Endodermal cell (in vitro differentiated cells): ENCODE results near the gene GSE1. TPM values are rescaled to one million over a fixed set of nuclear protein-coding genes. Genes with fewer than 3 reads are reported as not detected.

Source experiments
- DNase-seq: peaks from one replicate; pipeline ENCODE4 v3.0.0-alpha.2; 2017
- H3K27ac ChIP-seq: 2 replicates; pipeline ENCODE4 v1.5.1; 2013; ENCODE audit warnings: mild to moderate bottlenecking, low read depth, low read length, moderate library complexity
- H3K27me3 ChIP-seq: 2 replicates; pipeline ENCODE4 v1.6.1; 2013; ENCODE audit warnings: mild to moderate bottlenecking, low read length, moderate library complexity; ENCODE audit not compliant: insufficient read depth, control insufficient read depth, poor library complexity, severe bottlenecking
- H3K36me3 ChIP-seq: 2 replicates; pipeline ENCODE4 v1.7.0; 2013; ENCODE audit warnings: mild to moderate bottlenecking, low read length, moderate library complexity; ENCODE audit not compliant: control insufficient read depth, insufficient read depth
- H3K4me1 ChIP-seq: one replicate; pipeline ENCODE4 v1.7.0; 2013; ENCODE audit warnings: low read length; ENCODE audit not compliant: control insufficient read depth, insufficient read depth
- H3K4me3 ChIP-seq: 2 replicates; pipeline ENCODE4 v1.5.1; 2013; ENCODE audit warnings: mild to moderate bottlenecking, low read length, moderate library complexity
- H3K9ac ChIP-seq: 2 replicates; pipeline ENCODE4 v1.6.1; 2013; ENCODE audit warnings: mild to moderate bottlenecking, low read length, moderate library complexity; ENCODE audit not compliant: poor library complexity, severe bottlenecking; ENCODE audit errors: extremely low read depth
- H3K9me3 ChIP-seq: 2 replicates; pipeline ENCODE4 v1.6.1; 2013; ENCODE audit warnings: mild to moderate bottlenecking, low read length, moderate library complexity; ENCODE audit not compliant: control insufficient read depth
- H3K27ac Mint-ChIP-seq: 2 replicates; pipeline ENCODE4 v1.8.0; 2020; ENCODE audit warnings: mixed read lengths
- H3K27me3 Mint-ChIP-seq: 2 replicates; pipeline ENCODE4 v1.8.0; 2021; ENCODE audit warnings: mild to moderate bottlenecking, mixed read lengths; ENCODE audit not compliant: insufficient read depth
- H3K36me3 Mint-ChIP-seq: 2 replicates; pipeline ENCODE4 v1.8.0; 2020; ENCODE audit warnings: low read depth, mixed read lengths
- H3K4me1 Mint-ChIP-seq: 2 replicates; pipeline ENCODE4 v1.8.0; 2020; ENCODE audit warnings: mixed read lengths
- H3K4me3 Mint-ChIP-seq: 2 replicates; pipeline ENCODE4 v1.8.0; 2020; ENCODE audit warnings: mild to moderate bottlenecking, moderate library complexity, mixed read lengths
- H3K9me3 Mint-ChIP-seq: 2 replicates; pipeline ENCODE4 v1.8.0; 2020; ENCODE audit warnings: mild to moderate bottlenecking, mixed read lengths
- WGBS, 2 experiments: methylation state at CpG; one replicate each; pipeline versions ENCODE4 v1.1.5 to v1.1.7; 2013; ENCODE audit warnings: missing lambda C conversion rate in 2 of 2, mixed read lengths in 1 of 2; ENCODE audit not compliant: insufficient coverage in 1 of 2, insufficient read length in 1 of 2; 5-methylcytosine and 5-hydroxymethylcytosine counted together
- total RNA-seq, 2 donors: library from RNA; stranded (reverse); fragmentation: NEBNext Ultra II Directional in 1 of 2; extraction: Animal tissue kit (Norgen Biotek cat#: 25700) in 1 of 2; gene quantifications; 2 replicates in 1 of 2; 3 replicates in 1 of 2; pipeline ENCODE4 v1.2.1, GENCODE V29; 2021
- TF ChIP-seq, protein P1 (sequence below): fragments of 200-600 bp; sonication (generic); conservative IDR thresholded peaks from 2 replicates; pipeline ENCODE4 v1.5.0; 2021; ENCODE audit warnings: antibody characterized with exemption, mild to moderate bottlenecking

The GSE1 gene
- total RNA-seq, 2 donors from 2014 or later, result 108 to 128 TPM

DNA sequence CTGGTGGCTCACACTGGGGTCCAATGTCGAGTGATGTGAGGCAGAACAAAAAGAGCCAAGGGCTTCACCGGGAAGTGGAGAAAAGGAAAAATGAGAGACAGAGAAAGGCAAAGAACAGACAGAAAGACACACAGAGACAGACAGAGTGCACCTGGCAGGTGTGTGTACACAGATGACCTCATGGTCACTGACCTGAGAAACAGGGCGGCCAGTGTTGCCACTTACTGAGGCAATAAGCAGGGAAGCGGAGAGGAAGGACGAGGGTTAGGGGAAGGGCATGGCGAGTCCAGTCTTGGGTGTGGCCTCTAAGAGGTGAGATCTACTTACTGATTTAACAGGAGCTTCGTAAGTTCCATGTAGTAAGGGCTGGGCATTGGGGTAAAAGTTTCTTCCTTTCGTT is 68.1 kb downstream of the GSE1 start:
- no peaks in the 10 kb centered on the region for H3K4me1 Mint-ChIP-seq
- H3K9me3 Mint-ChIP-seq, result no peaks in the 10 kb centered on the region
- TF ChIP-seq, protein P1, sequence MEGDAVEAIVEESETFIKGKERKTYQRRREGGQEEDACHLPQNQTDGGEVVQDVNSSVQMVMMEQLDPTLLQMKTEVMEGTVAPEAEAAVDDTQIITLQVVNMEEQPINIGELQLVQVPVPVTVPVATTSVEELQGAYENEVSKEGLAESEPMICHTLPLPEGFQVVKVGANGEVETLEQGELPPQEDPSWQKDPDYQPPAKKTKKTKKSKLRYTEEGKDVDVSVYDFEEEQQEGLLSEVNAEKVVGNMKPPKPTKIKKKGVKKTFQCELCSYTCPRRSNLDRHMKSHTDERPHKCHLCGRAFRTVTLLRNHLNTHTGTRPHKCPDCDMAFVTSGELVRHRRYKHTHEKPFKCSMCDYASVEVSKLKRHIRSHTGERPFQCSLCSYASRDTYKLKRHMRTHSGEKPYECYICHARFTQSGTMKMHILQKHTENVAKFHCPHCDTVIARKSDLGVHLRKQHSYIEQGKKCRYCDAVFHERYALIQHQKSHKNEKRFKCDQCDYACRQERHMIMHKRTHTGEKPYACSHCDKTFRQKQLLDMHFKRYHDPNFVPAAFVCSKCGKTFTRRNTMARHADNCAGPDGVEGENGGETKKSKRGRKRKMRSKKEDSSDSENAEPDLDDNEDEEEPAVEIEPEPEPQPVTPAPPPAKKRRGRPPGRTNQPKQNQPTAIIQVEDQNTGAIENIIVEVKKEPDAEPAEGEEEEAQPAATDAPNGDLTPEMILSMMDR, result no peak
- H3K36me3 ChIP-seq, result peaks cover 39% of the 10 kb centered on the region
- H3K4me3 ChIP-seq, result no peak overlapping the region
- H3K27me3 ChIP-seq, result no peaks in the 10 kb centered on the region
- H3K27ac ChIP-seq, result no peak overlapping the region
- no peak overlapping the region for H3K9ac ChIP-seq
- H3K9me3 ChIP-seq, result no peaks in the 10 kb centered on the region
- no peak for DNase-seq
- WGBS, 2 experiments, result 92 to 96% methylated on average over 6 to 8 of the region's 8 CpGs
- H3K27me3 Mint-ChIP-seq, result no peaks in the 10 kb centered on the region
- H3K4me1 ChIP-seq, result no peaks in the 10 kb centered on the region
- peaks cover 38% of the 10 kb centered on the region for H3K36me3 Mint-ChIP-seq
- no peak overlapping the region for H3K27ac Mint-ChIP-seq
- H3K4me3 Mint-ChIP-seq, result no peak overlapping the region

DNA sequence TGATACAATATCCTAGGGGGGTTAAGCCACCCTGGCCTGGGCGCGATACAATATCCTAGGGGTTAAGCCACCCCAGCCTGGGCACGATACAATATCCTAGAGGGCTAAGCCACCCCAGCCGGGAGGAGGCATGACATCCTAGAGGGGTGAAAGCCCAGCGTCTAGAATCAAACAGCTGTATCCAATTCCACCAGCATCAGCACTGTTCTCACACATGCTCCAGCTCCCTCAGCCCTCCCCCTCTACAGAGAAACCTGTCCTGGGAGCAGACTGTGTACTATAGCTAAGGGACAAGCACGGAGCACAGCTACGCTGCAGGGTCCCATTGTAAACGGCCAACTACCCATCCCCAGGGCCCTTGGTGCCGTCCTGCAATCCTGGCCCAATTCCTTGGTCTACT is 69.4 kb downstream of the GSE1 start:
- Histone ChIP-seq H3K9me3 (no peaks in the 10 kb centered on the region), H3K27me3 (no peaks in the 10 kb centered on the region), H3K27ac (no peak overlapping the region), H3K9ac (no peak overlapping the region), H3K4me3 (no peak overlapping the region), H3K36me3 (peaks cover 36% of the 10 kb centered on the region), H3K4me1 (no peaks in the 10 kb centered on the region)
- no peaks in the 10 kb centered on the region for H3K27me3 Mint-ChIP-seq
- no peaks in the 10 kb centered on the region for H3K9me3 Mint-ChIP-seq
- H3K27ac Mint-ChIP-seq, result no peak overlapping the region
- WGBS, 2 experiments, result 85 to 87% methylated on average over 9 of the region's 9 CpGs
- H3K36me3 Mint-ChIP-seq, result peaks cover 42% of the 10 kb centered on the region
- TF ChIP-seq, protein P1, result no peak
- no peak overlapping the region for H3K4me3 Mint-ChIP-seq
- DNase-seq, result no peak
- H3K4me1 Mint-ChIP-seq, result no peaks in the 10 kb centered on the region

DNA sequence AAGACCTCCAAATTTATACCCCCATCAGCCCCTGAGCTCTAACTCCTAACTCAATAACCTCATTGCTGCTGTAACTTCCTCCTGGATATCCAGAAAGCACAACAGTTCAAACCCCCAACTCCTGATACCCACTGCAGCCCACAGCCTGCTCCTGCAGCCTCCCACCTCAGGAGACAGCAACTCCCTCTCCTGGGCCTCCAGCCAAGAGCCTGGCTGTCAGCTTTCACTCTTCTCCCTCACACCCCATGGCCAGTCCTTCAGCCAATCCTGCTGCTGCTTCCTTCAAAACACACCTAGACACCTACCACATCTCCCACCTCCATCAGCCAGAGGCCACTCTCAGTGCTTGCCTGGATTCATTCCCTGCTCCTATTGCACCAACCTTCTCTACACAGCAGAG is 70.2 kb downstream of the GSE1 start:
- Histone ChIP-seq H3K27me3 (no peaks in the 10 kb centered on the region), H3K36me3 (peaks cover 33% of the 10 kb centered on the region), H3K4me3 (no peak overlapping the region), H3K9ac (no peak overlapping the region), H3K4me1 (no peaks in the 10 kb centered on the region), H3K9me3 (no peaks in the 10 kb centered on the region), H3K27ac (no peak overlapping the region)
- Mint-ChIP-seq H3K36me3 (peaks cover 38% of the 10 kb centered on the region), H3K9me3 (no peaks in the 10 kb centered on the region), H3K27ac (peak overlapping the region; percentile 28), H3K27me3 (no peaks in the 10 kb centered on the region), H3K4me1 (no peaks in the 10 kb centered on the region), H3K4me3 (no peak overlapping the region)
- TF ChIP-seq, protein P1, result no peak
- DNase-seq, result no peak
